Esophagus muscularis mucosa (tissue), 4 donors: Measurements from ENCODE around the gene ATP8B3. TPM values are rescaled to one million over a fixed set of nuclear protein-coding genes. Genes with fewer than 3 reads are reported as not detected.

ENCODE experiments used
- DNase-seq: peaks from one replicate; pipeline ENCODE4 v3.0.0-alpha.2; 2017; ENCODE audit errors: extremely low spot score
- H3K27ac ChIP-seq, 4 donors: fragments of 200-600 bp; sonication (generic); replicated peaks in 1 of 4; 1 replicate in 3 of 4; 2 replicates in 1 of 4; pipeline ENCODE4 v1.5.1; 2016 to 2019; ENCODE audit warnings: mild to moderate bottlenecking in 1 of 4
- H3K27me3 ChIP-seq, 4 donors: fragments of 200-600 bp; sonication (generic); one replicate each; pipeline versions ENCODE4 v1.5.1 to v1.6.0; 2016 to 2019
- H3K36me3 ChIP-seq, 4 donors: fragments of 200-600 bp; sonication (generic); one replicate each; pipeline ENCODE4 v1.5.1; 2016 to 2019
- H3K4me1 ChIP-seq, 4 donors: fragments of 200-600 bp; sonication (generic); one replicate each; pipeline ENCODE4 v1.5.1; 2016 to 2019
- H3K4me3 ChIP-seq, 4 donors: fragments of 200-600 bp; sonication (generic); 1 replicate in 2 of 4; 2 replicates in 2 of 4; pipeline ENCODE4 v1.5.1; 2016 to 2019; ENCODE audit warnings: mild to moderate bottlenecking in 4 of 4, moderate library complexity in 1 of 4
- H3K9me3 ChIP-seq, 4 donors: fragments of 200-600 bp; sonication (generic); 1 replicate in 3 of 4; 2 replicates in 1 of 4; pipeline ENCODE4 v1.5.1; 2016 to 2019
- EP300 ChIP-seq: sonication (generic); formaldehyde crosslinking; IDR thresholded peaks from one replicate; pipeline ENCODE4 v1.6.1; 2017; ENCODE audit warnings: antibody characterized with exemption
- POLR2A ChIP-seq: fragments of 450-650 bp; IDR thresholded peaks from one replicate; pipeline ENCODE4 v1.6.1; 2017; ENCODE audit warnings: antibody characterized with exemption, moderate library complexity, mild to moderate bottlenecking, low read depth
- POLR2AphosphoS5 ChIP-seq, 2 donors: sonication (generic); formaldehyde crosslinking; IDR thresholded peaks; one replicate each; pipeline ENCODE4 v1.6.1; 2017; ENCODE audit warnings: antibody characterized with exemption in 2 of 2
- WGBS: methylation state at CpG from one replicate; pipeline ENCODE4 v1.1.5; 2018; 5-methylcytosine and 5-hydroxymethylcytosine counted together
- intact Hi-C: fragments of 100-400 bp; cut with DNase I; formaldehyde crosslinking; loops from one replicate; pipeline ENCODE4 v1.15.1; 2023
- total RNA-seq, 4 donors: library from RNA; depleted of rRNA; stranded (reverse); fragments of >200 nt; gene quantifications; one replicate each; pipeline versions ENCODE4 v1.1.0 to v1.2.1, GENCODE V29; 2016
- TF ChIP-seq, protein P1 (sequence below), 3 experiments: fragments of 200-600 bp in 2 of 3; fragments of 450-650 bp in 1 of 3; sonication (generic) in 2 of 3; IDR thresholded peaks; one replicate each; pipeline ENCODE4 v1.5.1; 2017 to 2019; ENCODE audit warnings: antibody characterized with exemption in 3 of 3, mild to moderate bottlenecking in 2 of 3, moderate library complexity in 1 of 3

The ATP8B3 gene
- total RNA-seq, 4 donors from 2014 or later: 0.19 to 0.92 (median 0.66) TPM

DNA sequence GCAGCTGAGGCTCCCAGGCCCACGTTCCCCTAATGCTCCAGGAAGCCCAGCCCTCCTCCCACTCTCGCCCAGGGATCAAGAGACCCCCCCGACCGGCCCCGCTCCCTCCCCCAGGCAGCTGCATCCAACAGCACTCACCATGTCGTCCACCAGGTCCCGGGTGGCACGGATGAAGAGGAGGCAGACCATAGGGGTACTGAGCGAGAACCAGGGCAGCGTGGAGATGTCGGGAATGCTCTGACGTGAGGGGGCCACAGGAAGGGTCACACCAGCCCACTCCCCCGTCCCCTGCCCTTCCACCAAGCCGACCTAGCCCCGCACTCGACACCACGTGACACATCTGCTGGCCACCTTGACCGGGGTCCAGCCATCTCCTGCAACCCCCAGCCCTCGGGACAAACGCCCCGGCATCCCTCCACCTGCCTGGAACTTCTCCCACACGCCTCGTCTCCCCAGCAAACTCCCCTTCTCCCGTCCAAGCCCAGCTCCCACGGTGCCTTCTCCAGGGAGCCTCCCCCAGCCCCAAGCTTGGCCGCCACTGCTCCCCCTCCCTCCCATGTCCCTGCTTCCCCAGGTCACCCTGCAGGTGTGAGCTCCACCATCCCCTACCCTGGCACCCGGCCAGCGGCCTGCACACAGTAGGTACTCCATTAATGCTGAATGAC lies 4.9 kb downstream of the ATP8B3 start:
- TF ChIP-seq POLR2A: no peak
- no peak for TF ChIP-seq EP300
- WGBS: 63% methylated on average over 21 of the region's 28 CpGs
- H3K36me3 ChIP-seq: no peaks in the 10 kb centered on the region
- no peaks in the 10 kb centered on the region for H3K9me3 ChIP-seq
- H3K4me1 ChIP-seq: peaks cover 8 to 11% (median 10%) of the 10 kb centered on the region in 4 donors
- intact Hi-C loops: no loop called here
- no peak for DNase-seq
- H3K27me3 ChIP-seq: no peaks in the 10 kb centered on the region
- no peak overlapping the region for H3K4me3 ChIP-seq
- no peak overlapping the region for H3K27ac ChIP-seq

DNA sequence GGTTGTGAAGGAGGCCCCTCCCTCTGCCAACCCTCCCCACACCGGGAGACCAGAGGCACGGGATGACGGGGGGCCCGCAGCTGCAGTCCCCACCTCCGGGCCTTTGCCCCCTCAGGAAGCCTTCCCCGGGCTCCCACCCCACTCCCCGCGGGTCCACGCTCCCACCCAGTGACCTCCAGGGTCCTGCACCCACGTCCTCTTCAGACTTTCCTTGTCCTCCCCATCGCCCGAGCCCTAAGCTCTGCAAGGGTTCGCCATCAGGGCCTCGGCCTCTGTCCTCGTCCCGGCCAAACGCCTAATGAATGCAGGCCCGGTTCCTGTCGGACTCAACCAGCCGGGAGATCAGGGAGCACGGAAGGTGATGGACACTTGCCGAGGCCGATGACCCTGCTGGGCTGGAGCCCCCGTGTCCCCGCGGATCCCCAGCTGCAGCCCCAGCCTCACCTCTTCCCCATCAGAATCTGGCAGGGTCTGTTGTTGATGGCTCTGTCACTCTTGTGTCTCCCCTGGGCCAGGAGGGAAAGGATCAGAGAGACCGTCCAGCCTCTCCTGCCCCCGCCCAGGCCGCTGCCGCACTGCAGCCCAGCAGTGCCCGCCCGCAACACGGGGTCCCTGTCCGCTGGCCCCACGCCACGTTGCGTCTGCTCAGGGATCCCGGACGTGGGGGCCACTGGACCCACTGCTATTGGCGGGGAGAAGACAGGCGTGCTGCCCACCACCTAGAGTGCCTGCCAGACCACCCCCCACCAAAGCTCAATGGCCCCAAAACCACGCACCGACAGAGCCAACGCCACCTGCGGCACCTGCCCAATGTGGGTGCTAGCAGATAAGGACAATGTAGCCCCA lies 5.7 kb downstream of the ATP8B3 start:
- H3K27me3 ChIP-seq: no peaks in the 10 kb centered on the region

DNA sequence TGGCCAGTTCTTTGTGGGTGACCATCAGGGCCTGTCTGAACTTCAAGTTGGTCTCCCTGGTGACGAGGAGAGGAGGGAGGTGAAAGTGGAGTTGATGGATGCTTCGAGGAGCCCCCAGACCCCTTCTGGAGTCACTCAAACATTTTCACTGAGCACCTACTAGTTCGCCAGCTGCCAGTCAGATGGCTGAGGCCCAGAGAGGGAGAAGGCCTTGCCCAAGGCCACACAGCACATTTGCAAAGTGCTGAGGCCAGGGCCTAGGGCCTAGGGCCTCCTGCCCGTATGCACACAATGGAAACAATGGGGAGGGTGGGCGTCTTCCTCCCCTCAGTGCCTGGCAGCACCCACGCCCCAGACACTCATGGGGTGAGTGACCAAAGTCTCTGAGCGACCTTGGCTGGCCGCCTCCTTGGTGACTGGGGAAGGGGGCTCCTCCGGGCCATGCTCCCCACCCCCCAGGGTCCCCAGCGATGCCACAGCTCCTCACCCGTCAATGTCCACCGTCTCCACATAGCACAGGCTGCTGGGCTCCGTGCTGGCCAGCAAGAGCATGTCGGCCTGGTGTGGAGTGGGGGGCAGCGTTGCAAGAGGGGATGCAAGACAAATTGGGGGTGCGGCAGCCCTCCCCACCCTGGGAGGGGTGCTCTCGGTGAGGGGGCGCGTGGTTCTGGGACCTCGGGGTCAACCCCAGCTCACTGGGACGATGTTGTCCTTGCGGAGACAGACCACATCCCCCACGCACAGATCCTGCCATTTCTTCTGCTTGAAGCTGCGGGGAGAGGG lies 6.5 kb downstream of the ATP8B3 start:
- WGBS: 93% methylated on average over 12 of the region's 24 CpGs
- H3K4me1 ChIP-seq: no peaks in the 10 kb centered on the region
- intact Hi-C loops: no loop called here
- H3K27me3 ChIP-seq: no peaks in the 10 kb centered on the region
- no peak overlapping the region for H3K4me3 ChIP-seq
- DNase-seq: no peak
- no peaks in the 10 kb centered on the region for H3K9me3 ChIP-seq
- H3K27ac ChIP-seq: no peak overlapping the region
- TF ChIP-seq POLR2AphosphoS5 (IDR thresholded peaks at IDR 0.05) (no peak), EP300 (no peak), POLR2A (no peak)
- TF ChIP-seq, protein P1, sequence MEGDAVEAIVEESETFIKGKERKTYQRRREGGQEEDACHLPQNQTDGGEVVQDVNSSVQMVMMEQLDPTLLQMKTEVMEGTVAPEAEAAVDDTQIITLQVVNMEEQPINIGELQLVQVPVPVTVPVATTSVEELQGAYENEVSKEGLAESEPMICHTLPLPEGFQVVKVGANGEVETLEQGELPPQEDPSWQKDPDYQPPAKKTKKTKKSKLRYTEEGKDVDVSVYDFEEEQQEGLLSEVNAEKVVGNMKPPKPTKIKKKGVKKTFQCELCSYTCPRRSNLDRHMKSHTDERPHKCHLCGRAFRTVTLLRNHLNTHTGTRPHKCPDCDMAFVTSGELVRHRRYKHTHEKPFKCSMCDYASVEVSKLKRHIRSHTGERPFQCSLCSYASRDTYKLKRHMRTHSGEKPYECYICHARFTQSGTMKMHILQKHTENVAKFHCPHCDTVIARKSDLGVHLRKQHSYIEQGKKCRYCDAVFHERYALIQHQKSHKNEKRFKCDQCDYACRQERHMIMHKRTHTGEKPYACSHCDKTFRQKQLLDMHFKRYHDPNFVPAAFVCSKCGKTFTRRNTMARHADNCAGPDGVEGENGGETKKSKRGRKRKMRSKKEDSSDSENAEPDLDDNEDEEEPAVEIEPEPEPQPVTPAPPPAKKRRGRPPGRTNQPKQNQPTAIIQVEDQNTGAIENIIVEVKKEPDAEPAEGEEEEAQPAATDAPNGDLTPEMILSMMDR (IDR thresholded peaks at IDR 0.05): no peak
- H3K36me3 ChIP-seq: no peaks in the 10 kb centered on the region

More for the DNA sequence above, 5.7 kb downstream of the ATP8B3 start:
- intact Hi-C loops: no loop called here
- Histone ChIP-seq H3K4me1 (peaks cover 1 to 3% (median 2%) of the 10 kb centered on the region in 4 donors), H3K27ac (no peak overlapping the region), H3K4me3 (no peak overlapping the region), H3K9me3 (no peaks in the 10 kb centered on the region), H3K36me3 (no peaks in the 10 kb centered on the region)
- WGBS: 87% methylated on average over 35 of the region's 45 CpGs
- no peak for DNase-seq
- TF ChIP-seq, protein P1 (IDR thresholded peaks at IDR 0.05): no peak
- TF ChIP-seq POLR2AphosphoS5 (IDR thresholded peaks at IDR 0.05): no peak
- no peak for TF ChIP-seq EP300
- no peak for TF ChIP-seq POLR2A

DNA sequence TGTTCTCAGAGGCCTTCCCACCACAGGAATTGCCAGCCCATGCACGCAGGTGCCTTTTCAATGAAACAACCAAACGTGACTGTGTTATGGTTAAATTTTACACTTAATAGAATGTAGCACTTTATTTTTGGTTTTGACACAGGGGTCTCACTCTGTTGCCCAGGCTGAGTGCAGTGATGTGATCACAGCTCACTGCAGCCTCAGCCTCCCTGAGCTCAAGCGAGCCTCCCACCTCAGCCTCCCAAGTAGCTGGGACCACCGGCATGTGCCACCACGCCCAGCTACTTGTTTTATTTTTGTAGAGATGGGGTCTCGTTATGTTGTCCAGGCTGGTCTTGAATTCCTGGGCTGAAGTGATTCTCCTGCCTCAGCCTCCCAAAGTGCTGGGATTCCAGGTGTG lies 7.2 kb downstream of the ATP8B3 start:
- TF ChIP-seq, protein P1 (IDR thresholded peaks at IDR 0.05): no peak
- TF ChIP-seq POLR2AphosphoS5 (IDR thresholded peaks at IDR 0.05) (no peak), EP300 (no peak), POLR2A (no peak)
- no peak for DNase-seq
- Histone ChIP-seq H3K4me1 (no peaks in the 10 kb centered on the region), H3K27me3 (no peaks in the 10 kb centered on the region), H3K4me3 (no peak overlapping the region), H3K27ac (no peak overlapping the region), H3K9me3 (no peaks in the 10 kb centered on the region), H3K36me3 (no peaks in the 10 kb centered on the region)
- intact Hi-C loops: no loop called here
- 88% methylated on average over 6 of the region's 6 CpGs for WGBS
